ENCODE results near the gene GRIK4. TPM values are rescaled to one million over a fixed set of nuclear protein-coding genes. Genes with fewer than 3 reads are reported as not detected.
"Not testable (repeated sequence)": the region's sequence is repeated elsewhere in the genome, so short reads cannot be mapped to it uniquely, and the experiment has no call there.

The GRIK4 gene
- total RNA-seq, 1 donor from 2014 or later: not detected

DNA sequence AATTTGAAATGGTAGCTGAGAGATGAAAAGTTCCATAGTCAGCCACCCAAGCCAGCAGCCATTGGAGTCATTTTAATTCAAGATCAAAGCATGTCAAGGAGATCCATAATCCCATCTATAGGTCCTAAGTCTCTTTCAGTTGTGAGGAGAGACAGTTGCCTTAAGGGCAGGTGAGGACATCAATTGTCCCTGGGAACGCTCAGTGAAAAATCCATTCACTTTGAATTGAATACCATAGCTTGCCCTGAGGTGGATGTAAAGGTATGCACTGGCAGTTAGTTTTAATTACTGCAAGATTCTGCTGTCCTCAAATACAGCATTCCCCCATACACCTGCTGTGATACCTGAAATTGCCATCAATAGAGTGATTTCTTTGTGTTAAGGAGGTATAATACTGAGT is 487.0 kb downstream of the GRIK4 start:
- Histone ChIP-seq H3K27me3 (no peaks in the 10 kb centered on the region), H3K4me1 (no peaks in the 10 kb centered on the region), H3K36me3 (no peaks in the 10 kb centered on the region), H3K27ac (no peak overlapping the region), H3K9me3 (no peaks in the 10 kb centered on the region), H3K4me3 (no peak overlapping the region)
- intact Hi-C loops (cut with DNase I): no loop called here
- no peak for DNase-seq (ENCODE audit: low spot score in 2 of 2)
- TF ChIP-seq, protein P1, sequence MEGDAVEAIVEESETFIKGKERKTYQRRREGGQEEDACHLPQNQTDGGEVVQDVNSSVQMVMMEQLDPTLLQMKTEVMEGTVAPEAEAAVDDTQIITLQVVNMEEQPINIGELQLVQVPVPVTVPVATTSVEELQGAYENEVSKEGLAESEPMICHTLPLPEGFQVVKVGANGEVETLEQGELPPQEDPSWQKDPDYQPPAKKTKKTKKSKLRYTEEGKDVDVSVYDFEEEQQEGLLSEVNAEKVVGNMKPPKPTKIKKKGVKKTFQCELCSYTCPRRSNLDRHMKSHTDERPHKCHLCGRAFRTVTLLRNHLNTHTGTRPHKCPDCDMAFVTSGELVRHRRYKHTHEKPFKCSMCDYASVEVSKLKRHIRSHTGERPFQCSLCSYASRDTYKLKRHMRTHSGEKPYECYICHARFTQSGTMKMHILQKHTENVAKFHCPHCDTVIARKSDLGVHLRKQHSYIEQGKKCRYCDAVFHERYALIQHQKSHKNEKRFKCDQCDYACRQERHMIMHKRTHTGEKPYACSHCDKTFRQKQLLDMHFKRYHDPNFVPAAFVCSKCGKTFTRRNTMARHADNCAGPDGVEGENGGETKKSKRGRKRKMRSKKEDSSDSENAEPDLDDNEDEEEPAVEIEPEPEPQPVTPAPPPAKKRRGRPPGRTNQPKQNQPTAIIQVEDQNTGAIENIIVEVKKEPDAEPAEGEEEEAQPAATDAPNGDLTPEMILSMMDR (IDR thresholded peaks at IDR 0.05): no peak

DNA sequence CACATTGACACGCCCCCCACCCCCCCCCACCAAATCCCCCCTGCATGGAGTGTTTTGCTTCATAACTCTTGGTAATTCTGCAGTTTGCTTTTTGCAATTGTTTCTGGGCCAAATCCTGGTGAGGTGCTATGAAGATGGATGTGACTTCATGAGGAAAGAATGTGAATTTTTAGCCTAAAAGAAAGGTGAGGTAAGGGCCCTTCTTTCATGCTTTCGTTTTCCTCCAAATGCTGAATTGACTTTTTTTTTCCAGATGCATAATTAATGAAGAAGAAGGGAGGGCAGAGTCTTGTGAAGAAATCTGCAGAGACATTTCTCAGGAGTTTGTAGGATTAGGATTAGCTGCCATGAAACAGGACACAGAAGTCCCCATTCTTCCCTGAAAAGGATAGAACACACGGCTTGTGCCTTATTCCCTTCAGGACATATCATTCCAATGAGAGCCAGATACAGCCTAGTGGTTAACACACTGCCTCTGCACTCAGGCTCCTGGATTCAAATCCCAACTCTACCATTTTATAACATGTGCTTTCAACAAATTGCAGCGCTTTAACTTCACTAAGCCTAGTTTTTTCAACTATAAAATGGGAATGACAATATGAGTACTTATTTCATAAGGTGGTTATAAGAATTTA is 492.8 kb downstream of the GRIK4 start:
- Histone ChIP-seq H3K4me1 (no peaks in the 10 kb centered on the region), H3K36me3 (no peaks in the 10 kb centered on the region), H3K27me3 (no peaks in the 10 kb centered on the region), H3K27ac (no peak overlapping the region), H3K4me3 (no peak overlapping the region), H3K9me3 (no peaks in the 10 kb centered on the region)
- intact Hi-C loops (cut with DNase I): no loop called here
- DNase-seq (ENCODE audit: low spot score in 2 of 2): no peak
- TF ChIP-seq, protein P1 (IDR thresholded peaks at IDR 0.05): no peak

DNA sequence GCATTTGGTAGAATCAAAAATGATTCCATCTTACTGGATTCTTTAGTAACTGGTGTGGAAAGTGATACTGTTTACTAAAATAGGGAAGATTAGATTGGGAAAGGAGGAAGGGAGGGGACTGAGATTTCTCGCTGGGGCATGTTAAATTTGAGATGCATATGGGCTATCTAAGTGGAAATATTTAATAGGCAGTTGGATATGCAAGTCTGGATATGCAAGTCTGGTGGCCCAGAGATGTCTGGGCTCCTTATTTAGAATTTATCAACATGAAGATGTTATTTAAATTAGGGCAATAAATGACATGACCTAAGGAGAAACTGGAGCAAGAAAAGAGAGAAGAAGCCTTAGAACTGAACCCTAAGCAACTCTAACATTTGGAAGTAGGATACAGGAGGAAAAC is 495.4 kb downstream of the GRIK4 start:
- intact Hi-C loops (cut with DNase I): no loop called here
- TF ChIP-seq, protein P1 (IDR thresholded peaks at IDR 0.05): no peak
- Histone ChIP-seq H3K9me3 (no peaks in the 10 kb centered on the region), H3K36me3 (no peaks in the 10 kb centered on the region), H3K27me3 (no peaks in the 10 kb centered on the region), H3K4me3 (no peak overlapping the region), H3K27ac (no peak overlapping the region), H3K4me1 (no peaks in the 10 kb centered on the region)
- no peak for DNase-seq (ENCODE audit: low spot score in 2 of 2)

DNA sequence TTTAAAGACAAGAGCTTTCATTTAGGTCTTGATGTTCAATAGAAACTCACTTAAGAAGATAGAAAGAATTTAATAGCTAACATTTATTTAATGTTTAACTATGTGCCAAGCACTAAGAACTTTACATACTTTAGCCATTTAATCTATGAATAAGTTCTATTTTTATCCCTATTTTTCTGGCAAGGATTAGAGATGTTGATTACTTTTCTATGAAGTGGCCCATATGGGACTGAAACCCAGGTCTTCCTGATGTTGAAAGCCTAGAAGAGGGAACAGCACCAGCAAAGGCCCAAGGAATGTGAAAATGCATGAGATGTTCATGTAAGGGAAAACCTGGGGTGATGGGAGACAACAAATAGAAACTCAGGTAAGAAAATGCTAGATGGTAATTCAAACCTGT is 497.0 kb downstream of the GRIK4 start:
- TF ChIP-seq, protein P1 (IDR thresholded peaks at IDR 0.05): no peak
- Histone ChIP-seq H3K36me3 (no peaks in the 10 kb centered on the region), H3K27me3 (no peaks in the 10 kb centered on the region), H3K27ac (no peak overlapping the region), H3K9me3 (no peaks in the 10 kb centered on the region), H3K4me3 (no peak overlapping the region), H3K4me1 (no peaks in the 10 kb centered on the region)
- intact Hi-C loops (cut with DNase I): no loop called here
- no peak for DNase-seq (ENCODE audit: low spot score in 2 of 2)

DNA sequence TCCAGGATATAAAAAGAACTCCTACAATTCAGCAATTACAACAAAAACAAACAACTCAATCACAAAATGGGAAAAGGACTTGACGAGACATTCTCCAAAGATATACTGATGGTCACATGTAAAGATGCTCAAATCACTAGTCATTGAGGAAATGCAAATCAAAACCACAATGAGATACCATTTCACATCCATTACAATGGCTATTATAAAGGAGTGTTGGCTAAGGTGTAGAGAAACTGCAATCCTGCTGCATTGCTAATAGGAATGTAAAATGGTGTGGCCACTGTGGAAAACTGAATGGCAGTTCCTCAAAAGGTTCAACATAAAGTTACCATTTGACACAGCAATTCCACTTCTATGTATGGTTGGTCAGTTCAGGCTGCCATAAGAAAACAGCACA is 500.5 kb downstream of the GRIK4 start:
- Histone ChIP-seq H3K36me3 (no peaks in the 10 kb centered on the region), H3K4me3 (no peak overlapping the region), H3K4me1 (no peaks in the 10 kb centered on the region), H3K27ac (no peak overlapping the region), H3K27me3 (no peaks in the 10 kb centered on the region), H3K9me3 (no peaks in the 10 kb centered on the region)
- TF ChIP-seq, protein P1 (IDR thresholded peaks at IDR 0.05): no peak
- intact Hi-C loops (cut with DNase I): no loop called here
- no peak for DNase-seq (ENCODE audit: low spot score in 2 of 2)

DNA sequence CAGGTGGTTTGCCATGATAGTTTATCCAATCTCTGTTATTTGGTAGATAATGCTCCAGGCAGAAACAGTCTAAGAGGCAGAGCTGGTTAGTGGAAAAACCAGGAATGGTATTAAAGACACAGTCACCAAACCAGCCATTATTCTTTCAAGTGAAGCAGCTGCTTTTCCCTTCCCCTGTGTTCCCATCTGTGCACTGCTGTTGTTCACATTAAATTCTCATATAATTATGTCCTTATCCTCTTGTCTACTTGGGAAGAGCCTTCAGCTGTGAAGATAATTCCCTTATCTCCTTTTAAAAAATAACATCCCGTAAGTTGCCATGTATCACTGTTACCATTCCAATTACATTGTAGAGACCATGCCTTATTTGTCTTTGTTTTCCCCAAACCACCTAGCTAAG is 507.2 kb downstream of the GRIK4 start:
- Histone ChIP-seq H3K4me1 (no peaks in the 10 kb centered on the region), H3K4me3 (no peak overlapping the region), H3K9me3 (no peaks in the 10 kb centered on the region), H3K27ac (no peak overlapping the region), H3K27me3 (no peaks in the 10 kb centered on the region), H3K36me3 (no peaks in the 10 kb centered on the region)
- intact Hi-C loops (cut with DNase I): no loop called here
- TF ChIP-seq, protein P1 (IDR thresholded peaks at IDR 0.05): no peak
- DNase-seq (ENCODE audit: low spot score in 2 of 2): no peak

DNA sequence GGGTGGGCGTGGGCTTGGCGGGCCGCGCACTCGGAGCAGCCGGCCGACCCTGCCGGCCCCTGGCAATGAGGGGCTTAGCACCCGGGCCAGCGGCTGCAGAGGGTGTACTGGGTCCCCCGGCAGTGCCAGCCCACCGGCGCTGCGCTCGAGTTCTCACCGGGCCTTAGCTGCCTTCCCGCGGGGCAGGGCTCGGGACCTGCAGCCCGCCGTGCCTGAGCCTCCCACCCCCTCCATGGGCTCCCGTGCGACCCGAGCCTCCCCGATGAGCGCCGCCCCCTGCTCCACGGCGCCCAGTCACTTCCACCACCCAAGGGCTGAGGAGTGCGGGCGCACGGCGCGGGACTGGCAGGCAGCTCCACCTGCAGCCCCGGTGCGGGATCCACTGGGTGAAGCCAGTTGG is 510.2 kb downstream of the GRIK4 start:
- intact Hi-C loops (cut with DNase I); H3K4me1 ChIP-seq; DNase-seq (ENCODE audit: low spot score in 2 of 2); H3K9me3 ChIP-seq; H3K27me3 ChIP-seq; H3K36me3 ChIP-seq; H3K4me3 ChIP-seq; H3K27ac ChIP-seq: not testable (repeated sequence)
